Duodenal mucosa (tissue), 2 donors: Measurements from ENCODE around the gene GABRG3.

Experiments used
- H3K27ac ChIP-seq: one replicate; pipeline ENCODE4 v1.7.0; 2013; ENCODE audit warnings: low read depth, low read length
- H3K27me3 ChIP-seq, 2 donors: one replicate each; pipeline ENCODE4 v1.7.0; 2013; ENCODE audit warnings: low read length in 2 of 2, control low read depth in 1 of 2; ENCODE audit not compliant: insufficient read depth in 2 of 2, control insufficient read depth in 1 of 2
- H3K36me3 ChIP-seq, 2 donors: one replicate each; pipeline ENCODE4 v1.7.0; 2013; ENCODE audit warnings: low read length in 2 of 2, control low read depth in 1 of 2; ENCODE audit not compliant: insufficient read depth in 2 of 2, control insufficient read depth in 1 of 2
- H3K4me1 ChIP-seq, 2 donors: one replicate each; pipeline ENCODE4 v1.7.0; 2013; ENCODE audit warnings: low read length in 2 of 2, control low read depth in 1 of 2; ENCODE audit not compliant: insufficient read depth in 2 of 2, control insufficient read depth in 1 of 2
- H3K4me3 ChIP-seq, 2 donors: one replicate each; pipeline ENCODE4 v1.7.0; 2013; ENCODE audit warnings: low read length in 2 of 2, low read depth in 1 of 2
- H3K9ac ChIP-seq, 2 donors: one replicate each; pipeline ENCODE4 v1.7.0; 2013; ENCODE audit warnings: low read length in 2 of 2, low read depth in 1 of 2
- H3K9me3 ChIP-seq, 2 donors: one replicate each; pipeline ENCODE4 v1.7.0; 2013; ENCODE audit warnings: low read length in 2 of 2, control low read depth in 1 of 2; ENCODE audit not compliant: control insufficient read depth in 1 of 2

The GABRG3 gene

GRCh38 chr15:27538325-27538724 is 567.3 kb downstream of the GABRG3 start:
- Histone ChIP-seq H3K9me3 (peaks cover 12 to 16% of the 10 kb centered on the region in 2 donors), H3K36me3 (no peaks in the 10 kb centered on the region), H3K4me1 (no peaks in the 10 kb centered on the region), H3K27ac (no peak overlapping the region), H3K4me3 (no peak overlapping the region), H3K27me3 (no peaks in the 10 kb centered on the region), H3K9ac (no peak overlapping the region)

- Histone ChIP-seq H3K4me3 (no peak overlapping the region), H3K9me3 (peaks cover 16 to 26% of the 10 kb centered on the region in 2 donors), H3K27me3 (no peaks in the 10 kb centered on the region), H3K4me1 (no peaks in the 10 kb centered on the region), H3K27ac (no peak overlapping the region), H3K36me3 (no peaks in the 10 kb centered on the region), H3K9ac (no peak overlapping the region)
These were observed 570.6 kb downstream of the GABRG3 start for GRCh38 chr15:27541581-27541980.

- no peaks in the 10 kb centered on the region for H3K27me3 ChIP-seq
- no peaks in the 10 kb centered on the region for H3K4me1 ChIP-seq
- no peak overlapping the region for H3K4me3 ChIP-seq
- H3K36me3 ChIP-seq = no peaks in the 10 kb centered on the region
- no peak overlapping the region for H3K9ac ChIP-seq
- H3K27ac ChIP-seq = no peak overlapping the region
- H3K9me3 ChIP-seq = peaks cover 19 to 30% of the 10 kb centered on the region in 2 donors
These were observed 574.7 kb downstream of the GABRG3 start for GRCh38 chr15:27545494-27546255.

- Histone ChIP-seq H3K9me3 (peaks cover 9 to 26% of the 10 kb centered on the region in 2 donors), H3K27me3 (no peaks in the 10 kb centered on the region), H3K4me1 (no peaks in the 10 kb centered on the region), H3K4me3 (no peak overlapping the region), H3K27ac (no peak overlapping the region), H3K9ac (no peak overlapping the region), H3K36me3 (no peaks in the 10 kb centered on the region)
These were observed 578.8 kb downstream of the GABRG3 start for GRCh38 chr15:27549746-27550145.

GRCh38 chr15:27550635-27551034 is 579.7 kb downstream of the GABRG3 start:
- H3K27ac ChIP-seq = no peak overlapping the region
- no peaks in the 10 kb centered on the region for H3K36me3 ChIP-seq
- no peaks in the 10 kb centered on the region for H3K4me1 ChIP-seq
- no peaks in the 10 kb centered on the region for H3K27me3 ChIP-seq
- H3K4me3 ChIP-seq = no peak overlapping the region
- H3K9ac ChIP-seq = no peak overlapping the region
- H3K9me3 ChIP-seq = peaks cover 9 to 20% of the 10 kb centered on the region in 2 donors

- Histone ChIP-seq H3K4me3 (no peak overlapping the region), H3K9ac (no peak overlapping the region), H3K36me3 (no peaks in the 10 kb centered on the region), H3K27ac (no peak overlapping the region), H3K4me1 (no peaks in the 10 kb centered on the region), H3K27me3 (no peaks in the 10 kb centered on the region), H3K9me3 (peaks cover 20 to 25% of the 10 kb centered on the region in 2 donors)
These were observed 590.8 kb downstream of the GABRG3 start for GRCh38 chr15:27561816-27562215.

- Histone ChIP-seq H3K27me3 (no peaks in the 10 kb centered on the region), H3K9ac (no peak overlapping the region), H3K4me1 (no peaks in the 10 kb centered on the region), H3K4me3 (no peak overlapping the region), H3K27ac (no peak overlapping the region), H3K9me3 (peaks cover 20 to 25% of the 10 kb centered on the region in 2 donors), H3K36me3 (no peaks in the 10 kb centered on the region)
These were observed 592.9 kb downstream of the GABRG3 start for GRCh38 chr15:27563765-27564370.

GRCh38 chr15:27564656-27565055 is 593.7 kb downstream of the GABRG3 start:
- no peak overlapping the region for H3K9ac ChIP-seq
- no peak overlapping the region for H3K4me3 ChIP-seq
- no peaks in the 10 kb centered on the region for H3K36me3 ChIP-seq
- H3K27me3 ChIP-seq = no peaks in the 10 kb centered on the region
- no peaks in the 10 kb centered on the region for H3K4me1 ChIP-seq
- H3K27ac ChIP-seq = no peak overlapping the region
- peaks cover 20 to 25% of the 10 kb centered on the region in 2 donors for H3K9me3 ChIP-seq

GRCh38 chr15:27570746-27571145 is 599.8 kb downstream of the GABRG3 start:
- H3K36me3 ChIP-seq = no peaks in the 10 kb centered on the region
- H3K27me3 ChIP-seq = no peaks in the 10 kb centered on the region
- H3K4me1 ChIP-seq = no peaks in the 10 kb centered on the region
- peaks cover 6 to 17% of the 10 kb centered on the region in 2 donors for H3K9me3 ChIP-seq
- H3K9ac ChIP-seq = no peak overlapping the region
- H3K27ac ChIP-seq = no peak overlapping the region
- H3K4me3 ChIP-seq = no peak overlapping the region

- Histone ChIP-seq H3K4me3 (no peak overlapping the region), H3K36me3 (no peaks in the 10 kb centered on the region), H3K9ac (no peak overlapping the region), H3K4me1 (no peaks in the 10 kb centered on the region), H3K9me3 (peaks cover 15 to 29% of the 10 kb centered on the region in 2 donors), H3K27me3 (no peaks in the 10 kb centered on the region), H3K27ac (no peak overlapping the region)
These were observed 603.0 kb downstream of the GABRG3 start for GRCh38 chr15:27573805-27574485.
